K562 (cell line): ENCODE results near the gene ZYG11A. TPM values are rescaled to one million over a fixed set of nuclear protein-coding genes. Genes with fewer than 3 reads are reported as not detected.

ENCODE experiments used
- ATAC-seq: fragments of 200-7000 bp; cut with Tn5 transposase; 3 replicates; pipeline ENCODE4 v1.9.1; 2020; ENCODE audit warnings: moderate library complexity
- BruUV-seq: library from RNA; stranded (reverse); fragments of 400-500 nt; replicated peaks from 2 replicates; lab custom pipeline; 2021; lab: Mats Ljungman, UMichigan
- CTCF ChIA-PET: fragments of 300-600 bp; formaldehyde crosslinking; extraction: SDS; loops from one replicate; lab custom pipeline; 2021; ENCODE audit warnings: low intra/inter-chr PET ratio; lab: Yijun Ruan, JAX
- POLR2A ChIA-PET: fragments of 300-600, 350-650 bp; sonication (Branson Sonifier 250); formaldehyde crosslinking; extraction: SDS; loops from one replicate; lab custom pipeline; 2021; ENCODE audit warnings: antibody characterized with exemption, inconsistent platforms; lab: Yijun Ruan, JAX
- DNase-seq, 4 experiments: peaks; one replicate each; pipeline versions ENCODE4 v3.0.0 to v3.0.0-alpha.2; 2011 to 2018; ENCODE audit warnings: low spot score in 3 of 4, mixed read lengths in 3 of 4; ENCODE audit errors: extremely low read depth in 1 of 4
- FAIRE-seq: peaks from 2 replicates; lab custom pipeline; 2011; peaks lifted over from hg19 to GRCh38; lab: Jason Lieb, UNC
- H2AFZ ChIP-seq: 2 replicates; pipeline ENCODE4 v1.6.0; 2011; ENCODE audit warnings: low read depth, low read length, control low read depth, inconsistent platforms
- H3K27ac ChIP-seq: fragments of 200-600 bp; 3 replicates; pipeline ENCODE4 v1.8.0; 2011; ENCODE audit warnings: low read depth, mild to moderate bottlenecking, control low read depth, inconsistent platforms, low read length, moderate library complexity, mixed read lengths; ENCODE audit errors: extremely low read depth
- H3K27me3 ChIP-seq, 2 experiments: fragments of 300-600 bp in 1 of 2; 2 replicates in 1 of 2; 3 replicates in 1 of 2; pipeline versions ENCODE4 v1.6.0 to v1.8.0; 2011; ENCODE audit warnings: inconsistent platforms in 2 of 2, low read length in 2 of 2, mild to moderate bottlenecking in 1 of 2, mixed read lengths in 1 of 2, moderate library complexity in 1 of 2; ENCODE audit not compliant: control insufficient read depth in 2 of 2, insufficient read depth in 2 of 2
- H3K36me3 ChIP-seq: fragments of 300-600 bp; 3 replicates; pipeline ENCODE4 v1.8.0; 2011; ENCODE audit warnings: mild to moderate bottlenecking, low read length, inconsistent platforms; ENCODE audit not compliant: control insufficient read depth, insufficient read depth
- H3K4me1 ChIP-seq, 2 experiments: fragments of 200-600 bp in 1 of 2; replicated peaks in 1 of 2; 2 replicates in 1 of 2; 3 replicates in 1 of 2; pipeline versions ENCODE4 v1.5.1 to v1.8.0; 2011; ENCODE audit warnings: inconsistent platforms in 2 of 2, low read length in 2 of 2, mild to moderate bottlenecking in 1 of 2, mixed read lengths in 1 of 2, moderate library complexity in 1 of 2; ENCODE audit not compliant: control insufficient read depth in 2 of 2, insufficient read depth in 2 of 2
- H3K4me2 ChIP-seq: 2 replicates; pipeline ENCODE4 v1.6.1; 2011; ENCODE audit warnings: low read length, control low read depth, inconsistent platforms, mixed read lengths; ENCODE audit not compliant: insufficient read depth
- H3K4me3 ChIP-seq: fragments of 200-600 bp; sonication (generic), shearing (Covaris generic); 2 replicates; pipeline ENCODE4 v1.5.1; 2016; ENCODE audit warnings: control low read depth, inconsistent platforms
- H3K79me2 ChIP-seq: fragments of 200-600 bp; 3 replicates; pipeline ENCODE4 v1.8.0; 2011; ENCODE audit warnings: low read length, inconsistent platforms; ENCODE audit not compliant: control insufficient read depth, insufficient read depth
- H3K9ac ChIP-seq, 2 experiments: 2 replicates each; pipeline versions ENCODE4 v1.6.0 to v1.6.1; 2011; ENCODE audit warnings: low read depth in 2 of 2, low read length in 2 of 2, control low read depth in 1 of 2, inconsistent platforms in 1 of 2, mild to moderate bottlenecking in 1 of 2, mixed read lengths in 1 of 2; ENCODE audit not compliant: insufficient read depth in 1 of 2
- H3K9me1 ChIP-seq: one replicate; pipeline ENCODE4 v1.6.0; 2011; ENCODE audit warnings: inconsistent platforms, mild to moderate bottlenecking, low read length, moderate library complexity; ENCODE audit not compliant: control insufficient read depth, insufficient read depth
- H3K9me3 ChIP-seq: replicated peaks from 2 replicates; pipeline ENCODE4 v1.5.1; 2011; ENCODE audit warnings: low read depth, low read length, inconsistent platforms; ENCODE audit not compliant: control insufficient read depth, insufficient read depth
- H4K20me1 ChIP-seq: replicated peaks from 2 replicates; pipeline ENCODE4 v1.6.1; 2011; ENCODE audit warnings: low read length, inconsistent platforms, mixed read lengths; ENCODE audit not compliant: control insufficient read depth, insufficient read depth
- EHMT2 ChIP-seq: fragments of 450-650 bp; IDR thresholded peaks from 2 replicates; pipeline ENCODE4 v1.6.1; 2018; ENCODE audit warnings: antibody characterized with exemption
- KAT7 ChIP-seq: sonication (generic); formaldehyde crosslinking; IDR thresholded peaks from 2 replicates; pipeline ENCODE4 v1.8.0; 2022; ENCODE audit warnings: missing genetic modification reagents, mild to moderate bottlenecking, borderline replicate concordance
- PHF20 ChIP-seq: fragments of 450-650 bp; IDR thresholded peaks from 2 replicates; pipeline ENCODE4 v1.6.1; 2018; ENCODE audit not compliant: partially characterized antibody
- SETDB1 ChIP-seq: IDR thresholded peaks from one replicate; pipeline ENCODE4 v1.6.1; 2012; ENCODE audit warnings: low read length, control low read depth, inconsistent platforms
- ZNF232 ChIP-seq: sonication (generic); formaldehyde crosslinking; IDR thresholded peaks from 2 replicates; pipeline ENCODE4 v1.8.0; 2022; ENCODE audit warnings: mild to moderate bottlenecking, missing genetic modification reagents
- ZNF318 ChIP-seq, 2 experiments: fragments of 450-650 bp; IDR thresholded peaks; 2 replicates each; pipeline ENCODE4 v1.6.1; 2016; ENCODE audit warnings: mild to moderate bottlenecking in 2 of 2, borderline replicate concordance in 1 of 2, low read depth in 1 of 2, moderate library complexity in 1 of 2
- WGBS: fragments of 100-300 bp; shearing (Covaris generic); methylation state at CpG from one replicate; pipeline ENCODE4 v1.1.6; 2016; ENCODE audit warnings: low coverage, mixed read lengths; ENCODE audit not compliant: insufficient coverage; ENCODE audit errors: missing lambda C conversion rate; 5-methylcytosine and 5-hydroxymethylcytosine counted together
- in situ Hi-C: fragments of 300-500 bp; cut with MboI; formaldehyde crosslinking; loops from 4 replicates; pipeline ENCODE4 v1.15.0; 2018; ENCODE audit warnings: inconsistent platforms, mixed read lengths
- intact Hi-C: fragments of 100-400 bp; cut with micrococcal nuclease; formaldehyde crosslinking; loops from 2 replicates; pipeline ENCODE4 v1.14.2; 2022
- polyA plus RNA-seq, 8 experiments: library from polyadenylated mRNA; depleted of rRNA in 4 of 8; stranded (reverse) in 5 of 8; unstranded in 3 of 8; fragments of >200 nt; fragmentation: Nextera tagmentation in 2 of 8; fragmentation: Illumina TruSeq in 1 of 8; extraction: Ambion mirVana in 2 of 8; extraction: Trizol in 1 of 8; gene quantifications; 2 replicates each; pipeline versions ENCODE4 v1.2.1 to v1.2.3, GENCODE V29; 2011 to 2014; ENCODE audit warnings: inconsistent platforms in 1 of 8, missing spikeins in 1 of 8
- total RNA-seq, 7 experiments: library from RNA; depleted of rRNA in 6 of 7; stranded (reverse); fragments of >200 nt in 6 of 7; fragmentation: Illumina TruSeq in 2 of 7; extraction: Trizol in 2 of 7; gene quantifications; 2 replicates each; pipeline versions ENCODE4 v1.2.1 to v1.2.3, GENCODE V29; 2011 to 2021; ENCODE audit warnings: low replicate concordance in 1 of 7

Gene ZYG11A
- total and polyA plus RNA-seq, 9 of the 15 experiments (the other 6 are each of a cell fraction or from before 2014, with no cell fraction given): 4.5 to 21.9 (median 14.0) TPM

- Histone ChIP-seq H3K27ac (no peak overlapping the region), H3K36me3 (no peaks in the 10 kb centered on the region), H3K79me2 (no peaks in the 10 kb centered on the region), H3K4me2 (no peak overlapping the region), H3K9ac (no peak overlapping the region), H3K9me3 (no peaks in the 10 kb centered on the region), H3K4me1 (peaks cover 26 to 28% of the 10 kb centered on the region in 2 experiments), H3K4me3 (no peak overlapping the region), H3K9me1 (no peaks in the 10 kb centered on the region), H3K27me3 (no peaks in the 10 kb centered on the region), H4K20me1 (no peaks in the 10 kb centered on the region), H2AFZ (no peak overlapping the region)
- WGBS: 64% methylated on average over 7 of the region's 7 CpGs
- intact Hi-C loops: no loop called here
- no peak for ATAC-seq
- no peak for DNase-seq
- CTCF ChIA-PET: no interaction called here
- TF ChIP-seq EHMT2 (no peak), KAT7 (CRISPR knock-in tag) (no peak)
- no peak for FAIRE-seq
- POLR2A ChIA-PET: interaction anchor here (2.8 kb wide), 1 partner anchor 16 kb away, joined by 6 read pairs; no protein-coding TSS in a partner anchor
- BruUV-seq: no TSS peak
- in situ Hi-C loops: loop anchor here (25.0 kb wide), 1 partner anchor 271 kb away; the partner anchor contains the start of gene CPT2
These were observed 73.3 kb downstream of the ZYG11A start for GRCh38 chr1:52915855-52916220.

- ATAC-seq: no peak
- H3K9me1 ChIP-seq: no peaks in the 10 kb centered on the region
- BruUV-seq: no TSS peak
- H3K9ac ChIP-seq: no peak overlapping the region
- in situ Hi-C loops: loop anchor here (25.0 kb wide), 1 partner anchor 271 kb away; the partner anchor contains the start of gene CPT2
- H2AFZ ChIP-seq: no peak overlapping the region
- no peaks in the 10 kb centered on the region for H3K27me3 ChIP-seq
- no peak for DNase-seq
- no peak overlapping the region for H3K4me3 ChIP-seq
- 71% methylated on average over 10 of the region's 10 CpGs for WGBS
- ChIA-PET CTCF (no interaction called here), POLR2A (interaction anchor here (2.8 kb wide), 1 partner anchor 16 kb away, joined by 6 read pairs; no protein-coding TSS in a partner anchor)
- no peak overlapping the region for H3K4me2 ChIP-seq
- H3K79me2 ChIP-seq: no peaks in the 10 kb centered on the region
- no peaks in the 10 kb centered on the region for H3K9me3 ChIP-seq
- FAIRE-seq: no peak
- no peaks in the 10 kb centered on the region for H3K36me3 ChIP-seq
- H3K27ac ChIP-seq: no peak overlapping the region
- peaks cover 22 to 25% of the 10 kb centered on the region in 2 experiments for H3K4me1 ChIP-seq
- intact Hi-C loops: no loop called here
- no peaks in the 10 kb centered on the region for H4K20me1 ChIP-seq
- TF ChIP-seq ZNF232 (CRISPR knock-in tag): no peak
- no peak for TF ChIP-seq ZNF318 (IDR thresholded peaks at IDR 0.05; ENCODE audit: borderline replicate concordance in 1 of 2, low read depth in 1 of 2)
- no peak for TF ChIP-seq SETDB1
- TF ChIP-seq PHF20: no peak
These were observed 73.8 kb downstream of the ZYG11A start for GRCh38 chr1:52916241-52916975.
